Effector memory CD4-positive, alpha-beta T cell (primary cell): ENCODE measurements around the gene OTOGL.

Experiments
- DNase-seq, 3 donors: peaks; one replicate each; pipeline ENCODE4 v3.0.0-alpha.2; 2020
- H3K27ac ChIP-seq: 2 replicates; pipeline ENCODE4 v1.7.0; 2013; ENCODE audit warnings: mild to moderate bottlenecking, low read length, moderate library complexity; ENCODE audit not compliant: insufficient read depth, poor library complexity, severe bottlenecking
- H3K27me3 ChIP-seq: replicated peaks from 2 replicates; pipeline ENCODE4 v1.7.0; 2013; ENCODE audit warnings: mild to moderate bottlenecking, low read length; ENCODE audit not compliant: insufficient read depth, control insufficient read depth, poor library complexity, severe bottlenecking
- H3K36me3 ChIP-seq: 2 replicates; pipeline ENCODE4 v1.7.0; 2013; ENCODE audit warnings: mild to moderate bottlenecking, low read length, moderate library complexity; ENCODE audit not compliant: control insufficient read depth, insufficient read depth
- H3K4me1 ChIP-seq: 2 replicates; pipeline ENCODE4 v1.7.0; 2013; ENCODE audit warnings: low read length, mild to moderate bottlenecking; ENCODE audit not compliant: control insufficient read depth, insufficient read depth, poor library complexity, severe bottlenecking
- H3K4me3 ChIP-seq: 2 replicates; pipeline ENCODE4 v1.7.0; 2013; ENCODE audit warnings: low read length, low read depth, mild to moderate bottlenecking; ENCODE audit not compliant: insufficient read depth, poor library complexity, severe bottlenecking
- H3K9me3 ChIP-seq: 2 replicates; pipeline ENCODE4 v1.7.0; 2013; ENCODE audit warnings: mild to moderate bottlenecking, low read length, moderate library complexity; ENCODE audit not compliant: control insufficient read depth

OTOGL gene

GRCh38 chr12:80359703-80360102, 260.4 kb downstream of the OTOGL start:
- H3K9me3 ChIP-seq, result no peaks in the 10 kb centered on the region
- no peak overlapping the region for H3K4me3 ChIP-seq
- no peaks in the 10 kb centered on the region for H3K4me1 ChIP-seq
- no peak overlapping the region for H3K27ac ChIP-seq
- DNase-seq, result no peak
- no peaks in the 10 kb centered on the region for H3K27me3 ChIP-seq
- no peaks in the 10 kb centered on the region for H3K36me3 ChIP-seq

- no peaks in the 10 kb centered on the region for H3K27me3 ChIP-seq
- no peak overlapping the region for H3K27ac ChIP-seq
- H3K9me3 ChIP-seq, result no peaks in the 10 kb centered on the region
- no peaks in the 10 kb centered on the region for H3K4me1 ChIP-seq
- H3K36me3 ChIP-seq, result no peaks in the 10 kb centered on the region
- no peak for DNase-seq
- no peak overlapping the region for H3K4me3 ChIP-seq
Observed at GRCh38 chr12:80364056-80364455, 264.7 kb downstream of the OTOGL start.

- Histone ChIP-seq H3K4me1 (no peaks in the 10 kb centered on the region), H3K36me3 (no peaks in the 10 kb centered on the region), H3K27ac (no peak overlapping the region), H3K27me3 (no peaks in the 10 kb centered on the region), H3K9me3 (no peaks in the 10 kb centered on the region), H3K4me3 (no peak overlapping the region)
- no peak for DNase-seq
Observed at GRCh38 chr12:80373666-80374065, 274.3 kb downstream of the OTOGL start.

- no peak for DNase-seq
- Histone ChIP-seq H3K27me3 (no peaks in the 10 kb centered on the region), H3K36me3 (no peaks in the 10 kb centered on the region), H3K9me3 (no peaks in the 10 kb centered on the region), H3K4me3 (no peak overlapping the region), H3K4me1 (no peaks in the 10 kb centered on the region), H3K27ac (no peak overlapping the region)
Observed at GRCh38 chr12:80374615-80375014, 275.3 kb downstream of the OTOGL start.

GRCh38 chr12:80377140-80377794, 277.9 kb downstream of the OTOGL start:
- no peaks in the 10 kb centered on the region for H3K9me3 ChIP-seq
- H3K27me3 ChIP-seq, result no peaks in the 10 kb centered on the region
- H3K4me3 ChIP-seq, result no peak overlapping the region
- no peaks in the 10 kb centered on the region for H3K36me3 ChIP-seq
- no peak overlapping the region for H3K27ac ChIP-seq
- no peak for DNase-seq
- H3K4me1 ChIP-seq, result no peaks in the 10 kb centered on the region

- no peak for DNase-seq
- no peak overlapping the region for H3K4me3 ChIP-seq
- no peaks in the 10 kb centered on the region for H3K27me3 ChIP-seq
- no peaks in the 10 kb centered on the region for H3K4me1 ChIP-seq
- H3K27ac ChIP-seq, result no peak overlapping the region
- no peaks in the 10 kb centered on the region for H3K9me3 ChIP-seq
- H3K36me3 ChIP-seq, result no peaks in the 10 kb centered on the region
Observed at GRCh38 chr12:80381121-80381520, 281.8 kb downstream of the OTOGL start.

GRCh38 chr12:80382254-80382653, 282.9 kb downstream of the OTOGL start:
- H3K4me1 ChIP-seq, result no peaks in the 10 kb centered on the region
- no peaks in the 10 kb centered on the region for H3K36me3 ChIP-seq
- H3K27me3 ChIP-seq, result no peaks in the 10 kb centered on the region
- DNase-seq, result no peak
- H3K9me3 ChIP-seq, result no peaks in the 10 kb centered on the region
- H3K27ac ChIP-seq, result no peak overlapping the region
- no peak overlapping the region for H3K4me3 ChIP-seq

GRCh38 chr12:80400571-80400991, 301.2 kb downstream of the OTOGL start:
- Histone ChIP-seq H3K36me3 (no peaks in the 10 kb centered on the region), H3K27me3 (no peaks in the 10 kb centered on the region), H3K27ac (no peak overlapping the region), H3K9me3 (no peaks in the 10 kb centered on the region), H3K4me3 (no peak overlapping the region), H3K4me1 (no peaks in the 10 kb centered on the region)
- DNase-seq, result no peak

GRCh38 chr12:80401191-80401590, 301.9 kb downstream of the OTOGL start:
- no peak overlapping the region for H3K4me3 ChIP-seq
- H3K36me3 ChIP-seq, result no peaks in the 10 kb centered on the region
- no peak overlapping the region for H3K27ac ChIP-seq
- DNase-seq, result no peak
- no peaks in the 10 kb centered on the region for H3K4me1 ChIP-seq
- H3K27me3 ChIP-seq, result no peaks in the 10 kb centered on the region
- H3K9me3 ChIP-seq, result no peaks in the 10 kb centered on the region

- no peaks in the 10 kb centered on the region for H3K9me3 ChIP-seq
- no peak overlapping the region for H3K4me3 ChIP-seq
- no peaks in the 10 kb centered on the region for H3K36me3 ChIP-seq
- H3K27ac ChIP-seq, result no peak overlapping the region
- H3K27me3 ChIP-seq, result no peaks in the 10 kb centered on the region
- no peak for DNase-seq
- no peaks in the 10 kb centered on the region for H3K4me1 ChIP-seq
Observed at GRCh38 chr12:80404629-80405028, 305.3 kb downstream of the OTOGL start.
